Pons (tissue), 1 donor: ENCODE data around the gene SFTPD.

Experiments used
- DNase-seq: peaks from one replicate; pipeline ENCODE4 v3.0.0-alpha.2; 2016; ENCODE audit warnings: low spot score

SFTPD gene

DNA sequence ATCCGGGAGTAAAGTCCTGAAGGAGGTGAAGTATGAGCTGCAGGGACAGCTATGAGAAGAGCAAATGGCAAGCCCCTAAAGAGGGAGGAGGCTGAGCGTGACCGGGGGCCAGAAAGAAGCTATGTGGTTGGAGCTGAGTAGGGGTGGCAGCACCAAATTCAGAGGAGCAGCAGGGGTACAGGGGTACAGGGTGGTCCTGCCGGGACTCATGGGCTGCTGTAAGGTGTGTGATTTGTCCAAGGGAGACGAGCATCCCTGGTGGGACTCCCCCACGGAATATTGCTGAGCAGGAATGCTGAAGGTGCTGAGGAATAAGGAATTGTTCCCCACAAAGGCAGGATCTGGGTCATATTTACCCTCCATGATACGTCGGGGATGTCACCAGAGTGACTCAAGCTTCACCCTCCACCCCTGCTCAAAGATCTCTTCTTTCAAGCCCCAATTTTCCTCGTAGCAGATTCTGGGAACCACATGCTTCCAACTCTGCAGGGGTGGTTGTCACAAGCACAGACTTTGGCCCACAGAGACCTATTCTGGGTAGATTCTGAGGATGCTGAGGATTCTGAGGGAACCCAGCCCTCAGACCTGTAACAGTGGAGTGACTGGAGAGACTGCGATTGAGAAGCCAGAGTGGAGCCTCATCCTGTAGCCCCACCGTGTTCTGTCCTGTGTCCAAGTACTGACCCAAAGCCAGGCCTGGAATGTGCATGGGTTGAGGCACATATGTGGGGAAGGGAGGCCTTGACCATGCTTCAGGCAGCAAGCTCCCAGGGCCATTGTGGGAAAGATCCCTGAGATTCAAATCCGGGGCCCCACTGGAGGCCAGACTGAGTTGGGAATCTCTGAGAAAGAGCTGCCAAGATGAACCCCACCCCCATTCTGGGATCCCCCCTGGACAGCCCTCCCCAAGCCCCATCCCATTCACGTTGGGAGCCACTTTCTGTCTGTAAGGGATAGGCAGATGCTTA lies 4.2 kb downstream of the SFTPD start:
- DNase-seq: no peak

DNA sequence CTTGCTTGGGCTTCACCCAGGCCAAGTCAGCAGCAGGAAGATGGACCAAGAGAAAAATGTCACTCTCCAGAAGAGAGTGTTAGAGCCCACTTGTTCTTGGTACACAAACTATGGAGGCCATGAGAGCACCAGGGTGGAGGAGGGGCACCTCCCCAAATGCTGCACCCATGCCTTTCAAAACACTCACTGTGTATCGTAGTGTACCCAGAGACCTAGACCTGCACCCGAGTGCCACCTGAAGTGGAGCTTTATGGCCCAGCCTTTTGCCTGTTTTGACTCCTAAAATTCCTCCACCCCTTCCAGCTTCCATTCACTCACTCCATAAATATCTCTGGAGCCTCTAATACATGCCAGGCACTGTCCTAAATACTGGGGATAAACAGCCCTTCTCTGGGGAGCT lies 5.0 kb downstream of the SFTPD start:
- no peak for DNase-seq

DNA sequence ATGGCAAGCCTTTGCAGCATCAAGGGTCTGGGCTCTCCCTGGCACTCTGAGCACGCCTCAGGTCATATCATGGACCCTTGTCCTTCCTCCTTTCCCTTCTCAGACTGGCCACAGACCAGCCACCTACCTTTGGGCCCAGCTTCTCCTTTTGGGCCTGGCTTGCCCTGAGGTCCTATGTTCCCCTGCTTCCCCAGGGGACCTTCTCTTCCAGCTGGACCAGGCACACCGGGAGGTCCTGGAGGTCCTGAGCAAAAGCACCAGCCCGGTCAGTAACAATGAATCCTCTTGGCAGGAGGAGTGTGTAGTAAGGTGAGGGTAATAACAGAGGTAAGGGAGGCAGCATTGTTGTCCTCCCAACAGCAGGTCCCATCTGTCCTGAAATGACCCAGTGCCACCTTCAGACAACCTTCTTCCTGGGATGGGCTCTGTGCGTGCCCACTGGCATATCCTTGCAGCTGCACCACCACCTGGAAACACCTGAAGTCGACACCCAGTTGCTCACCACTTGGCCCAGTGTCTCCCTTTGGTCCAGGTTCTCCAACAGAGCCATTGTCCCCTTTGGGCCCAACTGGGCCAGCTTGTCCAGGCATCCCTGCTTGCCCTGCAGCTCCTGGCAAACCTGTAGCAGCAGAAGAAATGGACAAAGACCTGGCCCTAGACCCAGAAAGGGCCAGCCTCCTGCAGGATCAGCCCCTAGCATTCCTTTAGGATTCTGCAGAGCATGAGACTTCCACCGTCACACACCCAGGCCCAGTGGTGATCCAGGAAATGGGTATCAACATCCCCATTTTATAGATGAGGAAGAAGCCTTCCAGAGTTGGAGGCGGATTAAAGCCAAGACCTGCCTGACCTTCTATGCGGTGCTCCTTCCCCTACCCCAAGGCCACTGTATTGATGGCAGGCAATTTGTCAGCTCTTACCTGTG lies 6.4 kb downstream of the SFTPD start:
- no peak for DNase-seq

DNA sequence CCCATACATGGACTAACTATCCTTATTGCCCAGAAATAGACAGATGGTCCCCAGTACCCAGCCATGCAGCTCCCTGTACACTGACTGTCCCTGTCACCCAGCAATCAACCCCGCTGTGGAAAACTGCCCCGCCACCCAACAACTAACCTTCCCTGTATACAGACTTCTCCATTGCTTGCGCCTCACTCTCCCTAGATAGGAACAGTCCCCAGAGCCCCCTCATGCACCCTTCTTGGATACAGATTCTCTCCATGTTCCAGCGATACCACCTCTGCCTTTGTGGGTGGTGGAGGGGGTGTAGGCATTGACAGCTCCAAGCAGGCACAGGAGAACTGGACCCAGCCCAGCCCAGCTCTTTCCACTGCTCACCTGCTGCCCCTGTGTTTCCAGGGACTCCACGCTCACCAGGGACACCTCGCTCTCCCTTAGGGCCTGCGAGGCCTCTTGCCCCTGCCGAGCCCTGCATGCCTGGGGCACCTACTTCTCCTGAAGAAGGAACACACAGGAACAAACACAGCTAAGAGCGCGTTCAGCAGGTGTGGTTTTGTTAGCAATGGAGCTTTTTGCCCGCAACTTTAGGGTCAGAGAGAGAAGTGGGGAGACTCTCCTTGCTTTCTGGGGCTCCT lies 7.2 kb downstream of the SFTPD start:
- DNase-seq: no peak

DNA sequence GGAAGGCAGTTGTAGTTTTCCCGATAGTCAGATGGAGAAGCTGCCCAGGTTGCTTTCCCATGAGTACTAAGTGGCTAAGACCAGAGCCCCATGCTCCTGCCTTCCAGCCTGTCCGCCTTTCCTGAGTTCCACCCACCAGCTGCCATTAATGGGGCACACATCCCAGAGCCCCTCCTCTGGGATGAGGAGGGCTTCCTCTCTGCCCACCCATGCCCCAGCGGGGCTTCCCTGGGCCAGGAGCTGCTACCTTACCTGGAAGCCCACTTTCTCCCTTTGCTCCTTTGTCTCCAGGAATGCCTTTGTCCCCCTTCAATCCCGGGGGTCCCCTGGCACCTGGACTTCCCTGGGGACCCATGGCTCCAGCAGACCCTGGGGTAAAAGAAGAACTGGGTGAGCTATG lies 7.8 kb downstream of the SFTPD start:
- DNase-seq: no peak

DNA sequence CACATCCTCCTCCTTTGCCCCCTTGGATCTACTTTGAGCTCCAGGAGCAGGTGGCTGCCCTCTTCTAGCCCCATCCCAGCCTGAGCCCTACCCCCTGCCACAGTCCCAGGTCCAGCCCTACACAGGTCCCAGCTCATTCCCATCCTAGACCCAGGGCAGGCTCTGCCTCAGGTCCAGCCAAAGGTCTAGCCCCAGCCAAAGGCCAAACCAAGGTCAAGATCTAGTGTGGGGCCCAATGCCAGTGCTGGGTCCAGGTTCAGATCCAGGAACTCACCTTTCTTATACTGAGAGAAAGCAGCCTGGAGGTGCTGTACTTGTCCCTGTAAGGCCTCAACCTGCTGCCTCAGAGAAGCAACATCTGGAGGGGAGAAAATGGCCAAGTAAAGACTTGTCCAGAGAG lies 8.5 kb downstream of the SFTPD start:
- DNase-seq: no peak

DNA sequence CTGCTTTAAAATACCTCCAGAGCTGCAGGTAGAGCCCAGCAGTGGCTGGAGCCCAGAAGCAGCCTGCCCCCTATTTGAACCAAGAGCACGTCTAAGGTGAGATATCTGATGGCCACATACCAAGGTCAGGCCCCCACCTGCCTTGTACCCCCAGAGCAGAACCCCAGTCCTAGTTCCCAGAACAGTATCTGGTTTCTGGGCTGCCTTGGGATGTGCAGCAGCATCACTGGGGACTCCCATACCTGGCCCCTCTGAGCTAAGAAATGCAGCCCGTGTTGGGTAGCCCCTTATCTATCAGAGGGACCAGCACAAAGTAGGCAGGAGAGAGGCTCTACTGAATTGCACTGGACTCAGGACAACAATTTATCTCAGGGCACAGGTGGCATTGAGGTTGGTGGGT lies 8.9 kb downstream of the SFTPD start:
- no peak for DNase-seq

DNA sequence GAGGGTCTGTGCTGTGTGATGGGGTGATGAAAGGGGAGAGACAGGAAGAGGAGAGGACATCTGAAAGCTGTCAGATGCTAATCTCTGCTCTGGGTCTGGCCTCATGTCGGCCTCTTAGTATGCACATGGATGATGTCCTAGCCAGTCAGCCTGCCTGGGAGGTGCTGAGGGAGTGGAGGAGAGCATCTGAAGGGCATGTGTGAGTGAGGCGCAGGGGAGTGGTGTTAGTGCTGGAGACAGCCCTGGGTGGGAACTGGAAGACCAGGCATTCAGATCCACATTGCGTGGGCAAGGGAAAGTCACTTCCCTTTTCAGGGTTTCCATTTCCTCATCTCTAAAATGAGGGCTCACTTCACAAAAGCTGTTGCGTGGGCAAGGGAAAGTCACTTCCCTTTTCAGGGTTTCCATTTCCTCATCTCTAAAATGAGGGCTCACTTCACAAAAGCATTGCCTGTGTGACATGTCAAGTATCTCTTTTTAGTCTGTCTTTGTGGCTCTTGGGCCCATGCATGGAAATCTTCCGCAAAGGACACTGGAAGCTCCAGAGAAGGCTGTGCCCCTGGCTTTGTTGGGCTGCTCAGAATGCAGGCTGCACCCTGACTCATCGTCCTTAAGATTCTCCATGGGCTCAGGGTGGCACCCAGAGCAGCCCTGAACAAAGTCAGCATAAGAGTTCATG lies 10.0 kb downstream of the SFTPD start:
- peak; percentile 85 for DNase-seq

DNA sequence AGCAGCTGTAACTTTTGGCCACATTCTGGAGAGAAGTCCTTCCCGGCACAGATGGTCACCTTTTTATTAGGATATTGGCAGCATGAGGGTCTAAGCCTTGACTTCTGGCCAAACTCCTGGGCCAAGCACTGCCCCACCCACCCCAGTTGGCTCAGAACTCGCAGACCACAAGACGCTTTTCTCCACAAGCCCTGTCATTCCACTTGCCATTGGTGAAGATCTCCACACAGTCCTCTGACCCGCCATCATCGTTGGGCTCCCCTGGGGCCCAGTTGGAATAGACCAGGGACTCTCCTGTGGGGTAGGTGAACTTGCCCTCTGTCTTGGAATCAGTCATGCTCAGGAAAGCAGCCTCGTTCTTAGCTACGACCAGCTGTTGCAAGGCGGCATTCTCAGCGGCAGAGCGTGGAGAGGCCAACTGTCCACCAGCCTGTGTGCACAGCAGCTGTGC lies 11.2 kb downstream of the SFTPD start:
- DNase-seq: no peak

DNA sequence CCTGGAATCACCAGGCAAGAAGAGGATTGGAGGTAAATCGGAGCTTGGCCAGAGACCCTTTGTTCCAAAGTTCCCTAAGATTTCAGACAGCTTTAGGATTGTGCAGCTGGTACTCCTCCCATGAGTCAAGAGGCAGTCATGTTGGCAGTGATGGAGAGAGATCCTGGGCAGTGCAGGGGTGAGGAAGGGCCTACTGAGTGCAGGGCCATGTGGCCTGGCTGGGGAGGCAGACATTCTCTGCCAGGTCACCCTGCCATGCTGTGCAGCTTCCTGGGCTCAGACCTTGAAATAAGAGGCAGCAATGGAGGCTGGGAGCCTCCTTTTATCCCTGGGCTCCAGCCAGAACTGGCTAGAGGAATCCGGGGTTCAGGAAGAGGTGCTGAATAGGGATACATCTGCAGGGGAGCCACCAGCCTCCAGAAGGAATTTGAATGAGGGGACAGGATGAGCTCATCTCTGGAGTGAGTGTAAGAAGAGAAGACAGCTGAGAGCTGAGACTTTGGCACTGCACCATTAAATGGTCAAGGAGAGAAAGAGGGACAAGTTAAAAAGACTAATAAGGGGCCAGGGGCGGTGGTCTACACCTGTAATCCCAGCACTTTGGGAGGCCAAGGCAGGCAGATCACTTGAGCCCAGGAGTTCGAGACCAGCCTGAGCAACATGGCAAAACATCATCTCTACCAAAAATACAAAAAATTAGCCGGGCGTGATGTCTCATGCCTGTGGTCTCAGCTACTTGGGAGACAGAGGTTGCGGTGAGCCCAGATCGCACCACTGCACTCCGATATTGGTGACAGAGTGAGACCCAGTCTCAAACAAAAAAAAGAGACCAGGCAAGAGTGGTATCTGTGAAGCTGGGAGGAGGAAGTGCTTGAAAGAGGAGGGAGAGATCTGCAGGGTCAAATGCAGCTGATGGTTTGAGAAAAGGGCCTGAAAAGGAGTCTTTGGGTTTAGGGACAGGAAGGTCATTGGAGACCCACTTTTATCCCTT lies 12.0 kb downstream of the SFTPD start:
- DNase-seq: no peak

DNA sequence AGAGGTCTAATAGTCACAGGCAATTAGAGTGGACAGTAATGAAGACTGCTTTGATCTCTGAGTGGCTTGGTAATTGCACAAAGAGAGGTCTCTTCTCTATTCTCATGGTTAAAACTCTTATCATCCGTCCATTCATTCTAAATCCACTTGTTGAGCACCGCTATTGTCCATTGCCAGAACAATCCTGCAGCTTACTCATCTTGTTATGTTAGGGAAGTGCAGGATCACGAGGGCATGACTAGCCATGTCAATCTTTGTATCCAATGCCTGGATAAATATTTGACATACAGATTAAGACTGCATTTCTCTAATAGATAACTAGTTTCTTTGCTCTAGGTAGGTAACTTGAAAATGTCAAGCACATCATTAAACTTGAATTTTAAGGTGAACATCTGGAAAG lies 14.9 kb downstream of the SFTPD start:
- no peak for DNase-seq

DNA sequence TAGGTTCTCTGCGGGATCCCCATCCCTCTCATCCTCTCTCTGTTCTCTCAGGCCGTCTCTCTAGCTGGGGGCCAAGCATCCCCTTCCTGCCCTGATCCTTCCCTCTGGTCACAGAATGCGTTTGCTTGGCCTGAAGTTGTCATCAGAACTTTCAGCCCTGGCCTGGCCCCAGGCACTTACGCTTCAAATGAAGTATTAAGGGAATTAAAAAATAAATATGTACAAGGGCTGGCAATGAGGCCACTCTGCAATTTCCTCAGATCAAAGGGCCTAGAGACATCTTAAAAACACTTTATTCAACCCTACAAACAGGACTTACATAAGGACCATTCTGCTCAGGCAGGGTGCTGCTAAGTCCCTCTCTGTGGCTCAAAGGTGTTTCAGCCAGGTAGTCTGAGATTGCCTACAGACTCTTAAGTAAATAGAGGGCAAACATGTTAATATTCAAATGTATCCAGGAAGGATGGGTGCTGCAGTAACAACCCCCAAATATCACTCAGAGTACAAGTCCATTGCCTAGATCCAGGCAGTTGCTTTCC lies 16.0 kb downstream of the SFTPD start:
- no peak for DNase-seq

DNA sequence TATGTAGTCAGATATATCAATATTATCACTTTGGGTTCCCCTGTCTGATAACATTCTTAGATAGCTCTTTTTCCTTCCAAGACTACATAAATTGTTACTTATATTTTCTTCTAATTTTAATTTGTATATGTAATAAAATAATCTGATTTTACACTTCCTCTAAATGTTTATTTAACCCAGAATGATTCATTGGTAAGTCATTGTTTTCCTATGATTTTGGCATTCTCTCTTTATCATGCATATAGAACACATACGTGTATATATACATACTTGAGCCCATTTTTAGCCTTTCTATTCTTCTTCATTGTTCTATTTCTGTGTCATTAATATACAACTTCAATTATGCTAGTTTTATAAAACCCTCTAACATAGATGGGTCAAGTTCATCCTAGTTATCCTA lies 16.6 kb downstream of the SFTPD start:
- no peak for DNase-seq

DNA sequence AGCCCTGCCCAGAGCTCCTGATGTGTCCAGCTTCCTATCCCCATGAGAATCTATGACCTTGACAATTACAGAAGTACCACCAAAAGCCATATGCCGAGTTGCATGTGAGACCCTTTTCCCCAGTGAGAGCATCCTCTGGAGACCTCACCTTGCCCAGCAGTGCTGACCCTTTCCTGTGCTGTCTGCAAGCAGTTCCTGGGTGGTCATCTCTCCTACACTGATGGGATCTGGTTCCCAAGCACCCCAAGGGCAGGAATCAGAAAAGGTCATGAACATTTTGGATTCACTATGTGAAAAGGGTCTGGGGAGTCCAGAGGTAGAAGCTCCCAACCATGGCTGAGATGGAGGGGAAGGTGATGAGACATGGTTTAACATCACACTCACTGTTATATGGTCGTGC lies 18.2 kb downstream of the SFTPD start:
- no peak for DNase-seq

DNA sequence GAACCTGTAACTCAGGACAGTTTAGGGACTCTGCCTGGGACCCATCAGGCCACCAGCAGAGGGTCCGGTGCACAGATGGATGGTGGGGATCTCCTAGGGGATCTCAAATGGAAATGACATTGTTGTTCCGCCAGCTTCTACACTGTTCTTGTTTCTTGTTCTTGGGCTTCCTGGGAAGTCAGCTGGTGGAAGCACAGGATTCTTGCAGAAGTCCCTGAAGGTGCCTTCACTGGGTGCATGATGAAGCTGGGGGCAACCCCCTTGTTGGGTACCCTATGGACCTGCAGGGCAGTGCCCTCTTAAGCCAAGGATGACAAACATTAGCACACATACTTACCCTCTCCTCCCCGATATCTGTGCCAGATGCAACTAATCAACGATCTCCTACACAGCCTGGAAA lies 18.6 kb downstream of the SFTPD start:
- DNase-seq: no peak

DNA sequence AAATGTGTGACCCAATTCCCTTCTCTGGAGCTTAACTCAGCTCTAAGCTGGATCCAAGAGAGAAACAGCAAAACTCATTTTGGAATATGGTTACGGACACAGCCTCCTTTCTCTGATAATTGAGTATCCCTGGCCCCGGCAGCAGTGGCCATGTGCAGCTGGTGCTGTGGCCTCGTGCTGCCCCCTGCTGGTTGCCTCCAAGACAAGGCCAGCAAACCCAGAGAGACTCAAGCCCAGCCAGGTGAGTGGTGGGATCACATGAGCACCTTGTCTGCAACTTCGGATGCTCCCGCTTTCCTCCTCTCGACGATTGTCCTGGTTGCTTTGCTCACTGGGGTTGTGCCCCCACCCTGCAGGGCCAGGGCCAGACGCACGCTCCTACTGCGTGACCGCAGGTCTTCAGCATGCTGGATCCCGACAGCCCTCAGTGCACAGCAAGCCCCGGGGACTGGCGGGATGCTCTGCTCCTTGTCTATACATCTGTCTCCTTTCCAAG lies 19.4 kb downstream of the SFTPD start:
- DNase-seq: peak; percentile 69

DNA sequence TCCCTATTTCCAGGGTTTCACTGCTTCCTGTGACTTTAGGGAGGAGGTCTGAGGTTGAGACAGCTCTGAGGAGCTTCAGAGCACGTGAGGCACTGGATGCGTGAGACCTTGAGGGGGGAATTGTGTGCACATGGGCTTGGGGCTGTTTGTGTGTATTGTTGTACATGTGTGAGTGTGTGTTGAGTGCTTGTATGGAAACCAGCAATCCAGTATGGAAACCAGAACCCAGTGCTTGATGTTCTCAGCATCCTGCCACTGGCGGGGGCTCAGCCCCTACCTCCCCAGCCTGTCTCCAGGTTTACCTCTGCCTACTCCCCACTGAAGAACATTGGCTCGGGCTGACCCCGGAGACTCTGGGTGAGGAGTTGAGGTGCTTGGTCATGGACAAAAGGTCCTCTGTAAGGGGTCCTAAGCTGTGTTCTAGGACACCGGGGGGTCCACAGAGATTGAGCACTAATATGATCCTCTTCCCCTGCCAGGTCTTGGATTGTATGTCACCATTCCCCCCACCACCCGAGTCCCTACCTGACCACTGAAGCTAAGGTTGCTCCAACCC lies 20.8 kb downstream of the SFTPD start:
- DNase-seq: no peak

DNA sequence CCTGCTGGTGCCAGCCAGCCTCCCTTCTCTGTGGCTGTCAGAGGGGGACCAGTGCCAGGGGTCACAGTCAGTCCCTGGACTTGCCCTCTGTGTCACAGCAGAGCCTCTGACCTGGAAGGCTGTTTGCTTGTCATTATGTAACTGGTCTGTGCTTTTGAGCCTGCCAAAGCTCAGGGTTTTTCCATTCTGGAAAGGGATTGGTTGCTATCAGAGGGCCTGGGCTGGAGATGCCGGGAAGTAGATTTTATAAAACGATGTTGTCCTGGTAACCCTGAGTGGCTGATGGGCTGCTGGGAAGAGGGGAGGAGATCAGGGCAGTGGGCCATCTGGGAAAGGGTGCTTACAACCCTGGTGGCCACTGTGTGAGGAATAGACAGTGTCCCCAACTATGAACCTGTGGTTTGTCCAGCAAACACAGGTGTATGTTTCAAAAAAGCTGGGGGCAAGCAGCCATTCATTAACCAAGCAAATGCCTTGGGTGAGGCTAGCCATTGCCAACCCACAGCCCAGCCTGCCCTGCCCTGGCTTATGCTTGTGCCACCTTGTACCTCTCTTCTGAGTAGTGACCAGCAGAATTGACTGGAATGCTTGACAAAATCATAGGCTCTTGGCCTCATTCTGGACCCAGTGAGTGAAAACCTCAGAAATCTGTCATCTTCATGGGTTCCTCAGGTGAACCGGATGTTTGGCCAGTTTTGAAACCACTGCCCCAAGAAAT lies 21.6 kb downstream of the SFTPD start:
- peak; percentile 50 for DNase-seq

DNA sequence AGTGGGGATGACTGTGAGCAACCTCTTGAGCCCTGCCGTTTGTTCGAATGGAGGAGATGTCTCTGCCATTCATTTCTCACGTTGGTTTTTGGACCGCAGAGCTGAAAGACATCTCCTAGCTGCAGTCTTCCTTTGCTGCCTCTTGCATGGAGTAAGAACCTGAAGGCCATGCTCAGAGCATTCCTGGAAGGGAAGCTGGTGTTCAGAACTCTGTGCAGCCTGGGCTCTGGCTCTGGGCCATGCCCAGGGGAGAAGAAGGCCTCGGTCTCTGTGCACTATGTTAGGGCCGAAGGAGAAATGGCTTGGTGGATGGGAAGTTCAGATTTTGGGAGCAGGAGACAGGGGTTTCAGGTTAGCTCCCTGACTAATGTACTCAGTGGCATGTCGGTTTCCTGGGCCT lies 22.9 kb downstream of the SFTPD start:
- DNase-seq: no peak
